Measurements from ENCODE around the gene TMEM234.
"Not testable (repeated sequence)": the region's sequence is repeated elsewhere in the genome, so short reads cannot be mapped to it uniquely, and the experiment has no call there.

DNA sequence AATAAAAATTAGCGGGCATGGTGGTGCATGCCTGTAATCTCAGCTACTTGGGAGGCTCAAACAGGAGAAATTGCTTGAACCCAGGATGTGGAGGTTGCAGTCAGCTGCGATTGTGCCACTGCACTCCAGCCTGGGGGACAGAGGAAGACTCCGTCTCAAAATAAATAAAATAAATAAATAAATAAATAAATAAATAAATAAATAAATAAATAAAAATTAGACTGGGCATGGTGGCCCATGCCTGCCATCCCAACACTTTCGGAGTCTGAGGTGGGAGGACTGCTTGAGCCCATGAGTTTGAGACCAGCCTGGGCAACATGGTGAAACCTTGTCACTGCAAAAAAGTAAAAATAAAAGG is 41.1 kb upstream of the TMEM234 start:
- TF ChIP-seq, protein P1, sequence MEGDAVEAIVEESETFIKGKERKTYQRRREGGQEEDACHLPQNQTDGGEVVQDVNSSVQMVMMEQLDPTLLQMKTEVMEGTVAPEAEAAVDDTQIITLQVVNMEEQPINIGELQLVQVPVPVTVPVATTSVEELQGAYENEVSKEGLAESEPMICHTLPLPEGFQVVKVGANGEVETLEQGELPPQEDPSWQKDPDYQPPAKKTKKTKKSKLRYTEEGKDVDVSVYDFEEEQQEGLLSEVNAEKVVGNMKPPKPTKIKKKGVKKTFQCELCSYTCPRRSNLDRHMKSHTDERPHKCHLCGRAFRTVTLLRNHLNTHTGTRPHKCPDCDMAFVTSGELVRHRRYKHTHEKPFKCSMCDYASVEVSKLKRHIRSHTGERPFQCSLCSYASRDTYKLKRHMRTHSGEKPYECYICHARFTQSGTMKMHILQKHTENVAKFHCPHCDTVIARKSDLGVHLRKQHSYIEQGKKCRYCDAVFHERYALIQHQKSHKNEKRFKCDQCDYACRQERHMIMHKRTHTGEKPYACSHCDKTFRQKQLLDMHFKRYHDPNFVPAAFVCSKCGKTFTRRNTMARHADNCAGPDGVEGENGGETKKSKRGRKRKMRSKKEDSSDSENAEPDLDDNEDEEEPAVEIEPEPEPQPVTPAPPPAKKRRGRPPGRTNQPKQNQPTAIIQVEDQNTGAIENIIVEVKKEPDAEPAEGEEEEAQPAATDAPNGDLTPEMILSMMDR (IDR thresholded peaks at IDR 0.05), result not testable (repeated sequence)
- not testable (repeated sequence) for TF ChIP-seq ZFX (IDR thresholded peaks at IDR 0.05; ENCODE audit: borderline replicate concordance)
